Measurements from ENCODE around the gene CCDC97.

The CCDC97 gene

DNA sequence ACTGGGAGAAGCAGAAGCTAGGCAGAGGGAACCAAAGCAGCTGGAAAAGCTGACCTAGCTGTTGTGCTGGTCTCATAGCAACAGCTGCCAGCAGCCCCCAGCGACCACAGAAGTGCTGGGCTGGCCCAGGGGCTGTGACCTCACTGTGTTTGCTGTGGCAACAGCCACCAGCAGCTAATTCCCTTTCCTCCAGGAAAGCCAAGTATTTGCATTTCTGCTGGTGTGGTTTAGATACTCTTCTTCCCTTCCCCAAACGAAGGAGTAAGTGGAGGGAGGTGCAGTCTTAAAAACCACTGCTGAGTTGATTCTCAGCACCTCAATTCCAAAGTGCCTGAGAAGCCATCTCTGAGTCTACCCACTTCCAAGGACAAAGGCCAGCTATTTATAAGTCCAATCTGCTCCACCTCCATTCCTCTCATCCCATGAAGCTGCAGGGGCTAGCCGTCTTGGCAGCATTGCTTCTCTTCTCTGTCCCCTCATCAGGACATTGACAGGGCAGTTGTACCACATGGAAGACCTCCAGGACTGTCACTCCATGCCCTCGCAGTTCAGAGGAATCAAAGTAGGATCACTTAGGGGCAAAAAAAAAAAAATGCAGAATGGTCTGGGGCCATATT is 11.5 kb upstream of the CCDC97 start:
- no peak for DNase-seq (ENCODE audit: low read depth in 2 of 2)

DNA sequence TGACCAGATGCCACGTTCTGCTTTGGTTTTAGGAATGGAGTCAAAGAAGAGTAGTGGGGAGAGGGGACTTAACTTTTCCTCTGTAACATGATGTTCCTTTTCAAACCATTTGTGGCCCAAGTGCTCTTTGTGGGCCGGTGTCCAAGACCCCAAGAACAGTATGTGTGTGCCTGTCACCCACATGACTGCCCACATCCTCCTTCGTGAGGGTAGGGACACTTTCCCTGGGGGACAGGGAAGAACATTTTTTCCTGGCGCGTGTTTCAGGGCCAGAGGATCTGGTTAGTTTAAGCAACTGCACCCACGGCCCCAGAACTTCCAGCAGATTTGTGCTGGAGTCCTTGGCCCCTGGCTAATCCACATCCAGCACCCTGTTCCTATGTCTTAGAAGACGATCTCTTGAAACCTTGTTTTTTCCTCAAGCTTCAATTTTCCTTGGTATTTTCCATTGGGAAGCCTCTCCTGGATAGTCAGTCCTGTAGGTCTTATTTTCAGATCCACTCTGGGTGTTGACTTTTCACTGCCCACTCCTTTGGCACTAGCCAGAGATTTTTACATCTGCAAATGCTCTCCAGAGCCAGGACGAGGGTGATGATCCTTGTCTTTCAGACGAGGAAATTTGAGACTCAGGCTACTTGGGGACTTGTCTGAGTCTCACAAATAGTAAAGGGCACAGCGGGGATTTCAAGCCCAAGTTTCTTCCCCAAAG is 10.8 kb upstream of the CCDC97 start:
- DNase-seq (ENCODE audit: low read depth in 2 of 2): no peak

DNA sequence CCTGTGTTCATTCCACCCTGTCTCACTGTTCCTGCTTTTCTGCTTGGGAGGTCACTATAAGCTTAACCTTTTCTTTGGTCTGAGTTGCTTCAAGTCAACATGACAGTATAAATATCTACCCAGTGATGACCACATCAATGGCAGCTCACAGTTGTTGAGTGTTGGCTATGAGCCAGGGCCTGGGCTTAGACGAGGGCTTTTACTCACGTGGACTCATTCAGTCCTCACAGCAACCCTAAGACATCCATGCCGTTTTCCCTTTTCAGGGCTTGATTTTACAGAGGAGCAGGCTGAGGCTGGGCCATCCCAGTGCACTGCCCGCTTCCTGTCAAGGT is 10.2 kb upstream of the CCDC97 start:
- no peak for DNase-seq (ENCODE audit: low read depth in 2 of 2)

DNA sequence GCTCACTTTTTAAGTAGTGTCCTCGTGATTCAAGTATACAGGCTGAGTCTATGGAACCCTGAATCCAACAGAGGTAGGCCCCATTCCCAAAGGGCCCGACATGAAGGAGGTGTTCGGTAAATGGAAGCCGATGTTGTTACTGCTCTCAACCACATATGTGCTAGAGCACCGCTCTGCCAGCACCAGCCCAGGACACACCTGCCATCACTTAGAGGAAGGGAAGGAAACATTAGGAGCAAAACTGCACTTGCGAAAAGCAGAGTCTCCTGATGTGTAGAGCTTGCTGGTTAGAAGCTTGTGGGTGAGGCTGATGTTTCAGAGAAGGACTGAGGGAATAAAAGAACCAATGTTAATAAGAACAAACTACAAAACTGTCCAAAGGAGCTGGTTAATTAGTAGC is 9.4 kb upstream of the CCDC97 start:
- no peak for DNase-seq (ENCODE audit: low read depth in 2 of 2)

DNA sequence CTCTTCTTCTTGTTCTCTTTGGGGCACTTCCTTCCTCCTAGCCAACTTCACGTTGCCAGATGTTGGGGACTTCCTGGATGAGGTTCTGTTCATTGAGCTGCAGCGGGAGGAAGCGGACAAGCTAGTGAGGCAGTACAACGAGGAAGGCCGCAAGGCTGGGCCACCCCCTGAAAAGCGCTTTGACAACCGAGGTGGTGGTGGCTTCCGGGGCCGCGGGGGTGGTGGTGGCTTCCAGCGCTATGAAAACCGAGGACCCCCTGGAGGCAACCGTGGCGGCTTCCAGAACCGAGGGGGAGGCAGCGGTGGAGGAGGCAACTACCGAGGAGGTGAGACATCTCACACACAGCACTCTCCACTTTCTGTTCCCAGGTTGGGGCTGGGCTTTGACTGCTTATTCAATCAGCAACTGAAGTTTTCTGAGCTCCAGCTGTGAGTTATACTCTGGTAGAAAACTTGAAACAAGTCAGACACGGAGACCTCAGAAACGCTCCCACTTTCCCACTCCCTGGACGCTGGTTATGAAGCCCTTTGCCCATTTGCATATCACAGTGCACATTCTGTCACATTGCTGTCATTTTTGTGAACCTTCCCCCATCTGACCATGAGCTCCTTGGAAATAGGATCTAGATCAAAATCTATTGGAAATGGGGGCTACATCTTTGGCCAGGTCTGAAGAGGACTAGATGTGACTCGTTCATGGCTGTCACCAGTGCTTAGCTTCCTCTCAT is 7.2 kb upstream of the CCDC97 start:
- DNase-seq (ENCODE audit: low read depth in 2 of 2): peak; percentile 73 to 75

DNA sequence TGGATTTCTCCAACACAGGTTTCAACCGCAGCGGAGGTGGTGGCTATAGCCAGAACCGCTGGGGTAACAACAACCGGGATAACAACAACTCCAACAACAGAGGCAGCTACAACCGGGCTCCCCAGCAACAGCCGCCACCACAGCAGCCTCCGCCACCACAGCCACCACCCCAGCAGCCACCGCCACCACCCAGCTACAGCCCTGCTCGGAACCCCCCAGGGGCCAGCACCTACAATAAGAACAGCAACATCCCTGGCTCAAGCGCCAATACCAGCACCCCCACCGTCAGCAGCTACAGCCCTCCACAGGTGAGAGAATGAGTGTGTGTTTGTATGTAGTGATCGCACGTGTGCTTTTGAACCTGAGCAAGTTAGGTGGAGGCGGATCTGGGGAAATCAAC is 6.0 kb upstream of the CCDC97 start:
- DNase-seq (ENCODE audit: low read depth in 2 of 2): no peak

DNA sequence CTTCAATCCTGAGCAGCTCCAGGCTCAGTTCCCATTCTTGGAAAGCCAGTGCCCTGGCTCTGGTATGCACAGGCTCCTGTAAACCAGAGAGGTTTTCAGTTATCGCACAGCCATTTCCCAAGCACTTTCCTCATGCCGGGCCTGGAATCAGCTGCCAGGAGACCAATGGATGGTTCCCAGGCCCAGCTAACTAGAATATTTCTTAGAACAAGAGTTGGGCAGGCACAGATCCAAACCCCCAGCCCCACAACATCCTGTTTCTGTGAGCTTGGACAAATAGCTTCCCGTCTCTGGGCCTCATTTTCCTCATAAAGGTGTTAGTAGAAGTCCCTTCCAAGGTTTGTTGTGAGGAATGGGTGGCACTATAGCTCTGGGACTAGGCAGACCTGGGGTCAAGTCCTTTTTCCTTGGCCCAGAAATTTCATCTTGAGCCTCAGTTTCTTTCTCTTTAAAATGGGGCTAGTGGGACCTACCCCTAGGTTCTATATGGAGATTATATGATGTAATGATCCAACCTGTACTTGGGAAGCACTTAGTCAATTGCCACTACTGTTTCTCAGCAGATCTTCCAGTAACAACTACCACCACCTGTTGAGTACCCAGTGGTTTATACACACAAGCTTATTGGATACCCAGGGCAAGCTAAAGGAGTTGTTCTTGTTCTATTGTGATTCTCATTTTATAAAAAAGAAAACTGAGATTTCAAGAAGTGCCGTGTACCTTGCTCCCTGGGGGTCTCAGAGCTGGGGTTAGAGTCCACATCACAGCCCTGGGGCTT is 5.1 kb upstream of the CCDC97 start:
- DNase-seq (ENCODE audit: low read depth in 2 of 2): no peak

DNA sequence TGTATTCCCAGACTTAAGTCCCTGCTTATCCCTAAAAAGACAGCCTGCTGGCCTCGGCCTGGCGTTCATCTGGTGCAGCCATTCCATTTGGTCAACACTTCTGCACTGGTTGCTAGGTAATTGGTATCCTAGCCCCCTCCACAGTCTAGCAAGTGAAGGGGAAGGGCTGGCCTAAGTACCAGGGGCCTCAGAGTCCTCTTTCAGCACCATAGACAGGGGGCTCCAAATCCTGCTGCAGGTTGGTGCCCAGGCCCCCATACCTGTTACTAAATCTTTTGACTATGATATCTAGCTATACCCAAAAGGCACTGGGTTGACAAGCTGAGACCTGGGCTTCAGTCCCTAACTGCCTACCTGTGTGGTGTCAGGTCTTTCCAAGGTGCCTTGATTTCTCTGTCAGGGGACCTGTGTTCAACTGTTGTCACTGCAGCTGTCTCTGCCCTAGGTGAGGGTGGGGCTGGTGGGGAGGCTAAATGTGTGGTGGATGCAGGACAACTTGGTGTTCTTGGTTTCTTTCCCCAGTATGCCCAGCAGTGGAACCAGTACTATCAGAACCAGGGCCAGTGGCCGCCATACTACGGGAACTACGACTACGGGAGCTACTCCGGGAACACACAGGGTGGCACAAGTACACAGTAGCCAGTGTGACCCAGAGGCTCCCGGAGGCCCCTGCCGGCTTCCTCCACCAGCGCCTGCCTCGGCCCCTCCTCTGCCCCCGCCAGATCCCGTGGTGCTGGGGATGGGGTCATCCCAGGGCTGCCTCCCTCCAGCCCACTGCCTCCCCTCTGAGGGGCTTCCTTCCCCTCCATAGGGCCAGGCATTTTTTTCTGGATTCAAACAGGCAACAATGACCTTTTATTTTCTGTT is 3.8 kb upstream of the CCDC97 start:
- DNase-seq (ENCODE audit: low read depth in 2 of 2): no peak

DNA sequence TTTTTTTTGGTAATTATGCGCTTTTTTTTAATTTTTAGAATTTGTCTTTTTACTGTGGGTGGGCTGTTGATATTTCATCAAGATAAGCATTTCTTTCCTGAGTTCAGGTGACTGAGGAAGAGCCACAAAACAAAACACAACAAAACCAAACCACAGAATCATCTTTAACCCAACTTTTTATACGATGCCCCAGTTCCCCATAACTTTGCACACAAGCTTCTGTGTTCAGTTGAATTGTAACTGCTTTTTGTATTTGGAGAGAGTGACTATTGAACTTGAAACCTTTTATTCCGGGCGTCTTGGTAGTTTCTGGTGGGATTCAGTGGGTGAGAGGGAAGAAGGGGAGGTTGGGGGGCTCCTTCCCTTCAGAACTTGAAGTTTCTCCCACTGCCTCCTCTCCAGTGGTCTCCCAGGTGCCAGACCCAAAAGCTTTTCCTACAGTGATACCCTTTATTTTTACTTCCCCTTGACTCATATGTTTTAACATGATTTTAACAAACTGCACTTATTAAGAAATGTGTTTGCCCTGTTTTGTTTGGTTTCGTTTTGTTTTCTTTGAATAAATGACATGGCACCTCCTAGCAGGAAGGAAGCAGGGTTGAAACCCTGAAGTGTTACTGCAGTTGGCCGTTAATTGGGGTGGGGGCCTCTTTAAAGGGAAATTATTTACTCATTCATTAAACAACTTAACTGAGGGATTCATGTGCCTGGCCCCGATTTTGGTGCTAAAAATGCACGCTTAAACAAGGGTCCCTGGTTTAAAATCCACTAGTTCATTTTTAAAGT is 2.7 kb upstream of the CCDC97 start:
- no peak for DNase-seq (ENCODE audit: low read depth in 2 of 2)

DNA sequence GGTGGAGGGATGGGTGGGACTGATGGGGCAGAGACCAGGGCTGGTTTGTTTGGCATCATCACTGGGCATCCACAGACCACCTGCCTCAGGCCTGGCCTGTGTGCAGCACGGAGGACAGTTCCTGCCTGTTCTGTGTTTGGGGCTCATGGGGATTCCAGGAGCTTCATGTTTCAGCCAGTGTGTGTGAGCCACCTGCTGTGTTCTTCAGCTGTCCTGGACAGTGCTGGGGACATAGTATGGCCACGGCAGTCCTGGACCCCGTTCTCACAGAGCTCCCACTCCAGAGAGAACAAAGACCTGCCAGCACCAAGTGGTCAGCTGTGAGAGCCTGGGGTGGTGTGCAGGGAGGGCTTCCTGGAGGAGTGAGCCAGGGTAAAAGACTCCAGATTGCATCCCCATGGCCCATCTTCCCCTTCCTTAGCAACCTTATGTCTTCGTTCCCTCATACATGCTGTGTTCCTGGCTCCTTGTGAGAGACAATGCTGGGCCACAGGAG is 2.0 kb upstream of the CCDC97 start:
- no peak for DNase-seq (ENCODE audit: low read depth in 2 of 2)

DNA sequence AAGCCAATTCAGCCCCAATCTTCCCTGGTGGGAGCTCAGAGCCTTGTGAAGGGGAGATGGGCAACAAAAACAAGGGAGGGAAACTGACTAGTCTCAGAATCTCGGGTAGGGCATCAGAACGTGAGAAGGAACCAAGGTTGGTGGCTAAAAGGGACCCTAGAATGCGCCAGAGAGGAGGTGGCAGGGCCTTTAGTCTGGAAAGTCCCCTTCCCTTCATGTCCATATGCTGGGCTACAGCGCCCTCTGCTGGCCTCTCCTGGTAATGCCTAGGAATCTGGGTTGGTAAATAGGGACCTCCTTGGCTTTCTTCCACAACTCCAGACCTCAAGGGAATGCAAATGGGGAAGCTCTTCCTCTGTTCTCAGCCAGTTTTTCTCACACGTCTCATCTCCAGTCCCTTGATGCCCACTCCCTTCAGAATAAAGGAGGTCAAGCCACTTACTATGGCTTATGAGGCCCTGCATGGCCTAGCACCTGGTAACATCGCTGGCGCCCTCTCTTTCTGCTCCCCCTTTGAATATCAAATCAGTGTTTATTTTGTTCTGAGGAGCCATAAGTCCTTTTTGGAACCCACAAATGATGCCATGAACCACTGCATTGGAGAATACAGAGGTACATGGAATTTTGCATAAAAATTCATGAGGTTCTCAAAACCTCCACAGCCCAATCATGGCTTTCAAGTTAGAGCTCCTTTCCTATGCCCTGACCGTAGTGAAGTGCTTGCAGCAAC is 1.4 kb upstream of the CCDC97 start:
- peak; percentile 79 to 91 for DNase-seq (ENCODE audit: low read depth in 2 of 2)

DNA sequence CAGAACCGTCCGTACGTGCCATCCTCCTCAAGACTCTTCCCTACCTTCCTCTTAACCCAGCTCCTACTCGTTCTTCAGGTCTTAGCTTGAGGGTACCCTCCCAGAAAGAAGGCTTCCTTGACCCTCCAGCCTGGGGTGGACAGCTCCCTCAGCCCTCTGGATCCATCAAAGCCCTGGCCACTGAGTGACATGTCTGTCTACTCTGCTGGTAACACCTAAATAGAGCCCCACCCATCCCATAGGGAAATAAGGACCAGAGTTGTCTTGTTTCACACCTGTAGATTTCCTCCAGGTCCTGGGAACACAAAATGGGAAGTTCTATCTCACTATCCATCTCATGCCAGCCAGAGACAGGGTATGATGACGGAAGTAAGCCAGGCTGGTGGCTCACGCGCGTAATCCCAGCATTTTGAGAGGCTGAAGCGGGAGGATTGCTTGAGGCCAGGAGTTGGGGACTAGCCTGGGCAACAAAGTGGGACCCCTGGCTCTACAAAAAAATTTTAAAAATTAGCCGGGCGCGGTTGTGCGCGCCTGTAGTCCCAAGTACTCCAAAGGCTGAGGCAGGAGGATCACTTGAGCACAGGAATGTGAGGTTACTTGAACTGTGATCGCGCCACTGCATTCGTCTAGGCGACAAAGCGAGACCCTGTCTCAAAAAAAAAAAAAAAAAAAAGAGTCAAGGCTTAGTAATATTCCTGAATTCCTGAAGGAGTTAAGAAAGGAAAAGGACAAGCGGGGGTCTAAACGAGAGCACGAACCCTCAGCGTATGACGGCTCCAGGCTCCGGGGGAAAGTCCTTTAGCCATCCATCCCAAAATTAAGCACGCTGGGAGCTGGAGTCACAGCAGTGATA is 566 bp upstream of the CCDC97 start:
- no peak for DNase-seq (ENCODE audit: low read depth in 2 of 2)

DNA sequence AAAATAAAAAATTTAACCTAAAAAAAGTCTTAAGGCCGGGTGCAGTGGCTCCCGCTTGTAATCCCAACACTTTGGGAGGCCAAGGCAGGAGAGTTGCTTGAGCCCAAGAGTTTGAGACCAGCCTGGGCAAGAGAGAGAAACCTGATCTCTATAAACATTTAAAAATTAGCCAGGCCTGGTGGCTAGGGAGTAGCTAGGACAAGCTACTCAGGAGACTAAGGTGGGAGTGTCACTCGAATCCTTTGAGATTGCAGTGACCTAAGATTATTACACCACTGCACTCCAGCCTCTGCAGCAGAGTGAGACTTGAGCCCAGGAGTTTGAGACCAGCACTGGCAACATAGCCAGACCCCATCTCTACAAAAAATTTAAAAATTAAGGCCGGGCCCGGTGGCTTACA is 1.1 kb downstream of the CCDC97 start:
- no peak for DNase-seq (ENCODE audit: low read depth in 2 of 2)

DNA sequence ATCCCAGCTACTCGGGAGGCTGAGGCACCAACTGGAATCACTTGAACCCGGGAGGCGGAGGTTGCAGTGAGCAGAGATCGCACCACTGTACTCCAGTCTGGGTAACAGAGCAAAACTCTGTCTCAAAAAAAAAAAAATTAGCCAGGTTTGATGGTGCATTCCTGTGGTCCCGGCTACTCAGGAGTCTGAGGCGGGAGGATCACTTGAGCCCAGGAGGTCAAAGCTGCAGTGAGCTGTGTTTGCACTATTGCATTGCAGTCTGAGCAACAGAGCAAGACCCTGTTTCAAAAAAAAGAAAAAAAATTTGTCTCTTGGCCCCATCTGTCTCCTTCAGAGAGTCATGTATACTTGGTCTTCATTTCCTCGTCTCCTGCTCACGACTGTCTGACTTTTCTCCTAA is 1.6 kb downstream of the CCDC97 start:
- DNase-seq (ENCODE audit: low read depth in 2 of 2): no peak

DNA sequence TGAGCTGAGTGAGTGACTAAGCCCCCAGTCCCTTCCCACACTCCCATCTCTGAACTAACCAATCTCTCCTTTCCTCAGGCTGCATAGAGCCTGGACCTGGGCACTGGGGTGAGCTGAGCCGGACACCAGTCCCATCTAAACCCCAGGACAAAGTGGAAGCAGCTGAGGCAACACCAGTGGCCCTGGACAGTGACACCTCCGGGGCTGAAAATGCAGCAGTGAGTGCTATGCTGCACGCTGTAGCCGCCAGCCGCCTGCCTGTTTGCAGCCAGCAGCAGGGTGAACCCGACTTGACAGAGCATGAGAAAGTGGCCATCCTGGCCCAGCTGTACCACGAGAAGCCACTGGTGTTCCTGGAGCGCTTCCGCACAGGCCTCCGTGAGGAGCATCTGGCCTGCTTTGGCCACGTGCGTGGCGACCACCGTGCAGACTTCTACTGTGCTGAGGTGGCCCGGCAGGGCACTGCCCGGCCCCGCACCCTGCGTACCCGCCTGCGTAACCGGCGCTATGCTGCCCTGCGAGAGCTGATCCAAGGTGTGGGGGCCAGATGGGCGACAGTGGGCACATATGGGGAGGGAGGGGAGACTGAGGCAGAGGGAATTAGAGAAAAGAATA is 6.4 kb downstream of the CCDC97 start:
- DNase-seq (ENCODE audit: low read depth in 2 of 2): no peak

DNA sequence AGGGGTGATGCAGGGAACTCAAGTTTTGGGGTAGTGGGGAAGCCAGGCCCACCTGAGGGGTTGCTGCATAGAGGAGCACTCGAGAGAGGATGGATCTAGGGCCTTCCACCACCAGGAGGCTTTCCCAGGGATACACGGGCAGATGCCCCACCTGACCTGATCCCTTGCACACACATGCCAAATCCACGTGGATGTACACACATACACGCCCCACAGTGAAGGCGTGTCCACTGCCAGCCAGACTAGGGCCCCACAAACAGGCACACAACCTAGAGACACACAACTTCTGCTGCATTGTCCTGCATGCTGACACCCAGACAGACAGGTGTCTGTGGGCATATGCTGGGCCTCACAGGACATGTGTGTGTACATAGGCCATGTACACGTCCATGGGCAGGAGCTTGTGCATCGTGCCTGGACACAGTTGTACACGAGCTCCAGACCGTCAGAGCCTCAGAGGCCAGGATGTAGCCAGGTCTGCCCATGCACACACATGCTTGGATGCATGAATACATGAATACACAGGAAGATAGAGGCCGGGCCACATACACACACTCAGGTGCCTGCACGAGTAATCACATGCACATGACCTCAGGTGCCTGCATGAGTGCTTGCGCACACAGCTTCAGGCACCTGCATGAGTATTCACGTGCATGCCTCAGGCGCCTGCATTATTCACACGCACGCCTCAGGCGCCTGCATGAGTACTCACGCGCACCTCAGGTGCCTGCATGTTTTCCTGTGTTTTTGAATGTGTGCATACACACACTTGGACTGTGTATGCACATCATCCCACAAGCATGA is 8.9 kb downstream of the CCDC97 start:
- no peak for DNase-seq (ENCODE audit: low read depth in 2 of 2)

DNA sequence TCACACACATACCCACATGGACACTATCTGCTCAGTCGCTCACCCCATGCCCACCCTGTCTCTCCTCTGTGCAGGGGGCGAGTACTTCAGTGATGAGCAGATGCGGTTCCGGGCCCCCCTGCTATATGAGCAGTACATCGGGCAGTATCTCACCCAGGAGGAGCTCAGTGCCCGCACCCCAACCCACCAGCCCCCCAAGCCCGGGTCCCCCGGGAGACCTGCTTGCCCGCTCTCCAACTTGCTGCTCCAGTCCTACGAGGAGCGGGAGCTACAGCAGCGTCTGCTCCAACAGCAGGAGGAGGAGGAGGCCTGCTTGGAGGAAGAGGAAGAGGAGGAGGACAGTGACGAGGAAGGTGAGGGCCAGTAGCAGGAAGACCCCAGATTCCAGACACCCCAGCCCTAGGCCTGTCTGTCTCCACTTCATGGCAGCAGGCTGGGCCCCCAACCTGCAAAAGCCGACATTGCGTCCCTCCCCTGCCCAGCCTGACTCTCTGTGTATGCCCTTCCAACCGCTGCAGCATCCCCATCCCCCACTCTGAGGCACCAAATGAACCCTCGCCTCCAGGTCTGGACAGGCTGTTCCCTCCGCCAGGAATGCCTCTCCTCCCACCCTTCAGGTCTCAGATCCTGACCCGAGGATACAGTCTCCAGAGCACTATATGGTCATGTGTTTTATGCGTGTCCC is 9.7 kb downstream of the CCDC97 start:
- DNase-seq (ENCODE audit: low read depth in 2 of 2): no peak

Measured in stimulated activated CD8-positive, alpha-beta memory T cell treated with anti-CD3 and anti-CD28 coated beads, Interleukin-2, amount 100 ng/mL, for 48 hours (primary cell).